Nephron (organoid): ENCODE data around the gene C4orf54.

ENCODE experiments used
- H3K27ac Mint-ChIP-seq, 3 experiments: 2 replicates each; pipeline ENCODE4 v1.8.0; 2020; ENCODE audit warnings: mixed read lengths in 3 of 3, mild to moderate bottlenecking in 2 of 3, moderate library complexity in 1 of 3
- H3K27me3 Mint-ChIP-seq: 2 replicates; pipeline ENCODE4 v1.8.0; 2021; ENCODE audit warnings: low read depth, mild to moderate bottlenecking, moderate library complexity, mixed read lengths
- H3K36me3 Mint-ChIP-seq: 2 replicates; pipeline ENCODE4 v1.8.0; 2020; ENCODE audit warnings: low read depth, mixed read lengths
- H3K4me1 Mint-ChIP-seq: 2 replicates; pipeline ENCODE4 v1.8.0; 2020; ENCODE audit warnings: mixed read lengths
- H3K4me3 Mint-ChIP-seq, 3 experiments: 2 replicates each; pipeline ENCODE4 v1.8.0; 2020; ENCODE audit warnings: mild to moderate bottlenecking in 3 of 3, mixed read lengths in 3 of 3, moderate library complexity in 2 of 3
- H3K9me3 Mint-ChIP-seq: 2 replicates; pipeline ENCODE4 v1.8.0; 2020; ENCODE audit warnings: mixed read lengths
- TF ChIP-seq, protein P1 (sequence below), 3 experiments: fragments of 200-600 bp; sonication (generic); IDR thresholded peaks; one replicate each; pipeline ENCODE4 v1.5.0; 2021; ENCODE audit warnings: antibody characterized with exemption in 3 of 3; ENCODE audit not compliant: unreplicated experiment in 3 of 3

C4orf54 gene

DNA sequence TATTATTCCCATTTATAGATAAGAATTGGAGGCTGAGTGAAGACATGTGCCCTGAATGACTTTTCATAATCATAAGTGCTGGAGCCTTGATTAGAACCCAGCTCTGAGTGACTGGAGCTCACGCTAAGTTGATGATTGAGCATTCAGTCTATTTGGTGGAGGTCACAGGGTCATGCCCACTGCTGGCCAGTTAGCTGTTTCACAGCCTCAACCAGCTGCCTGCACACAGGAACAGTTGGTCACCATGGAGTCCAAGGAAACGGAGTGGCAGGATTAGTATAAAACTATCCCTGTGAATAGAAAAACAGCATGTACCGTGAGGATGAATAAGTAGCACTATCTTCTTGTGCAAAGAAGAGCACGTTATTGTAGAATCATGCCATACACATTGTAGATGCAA is 1.0 kb upstream of the C4orf54 start:
- Mint-ChIP-seq H3K4me3 (no peak overlapping the region), H3K36me3 (no peaks in the 10 kb centered on the region), H3K9me3 (no peaks in the 10 kb centered on the region), H3K27me3 (no peaks in the 10 kb centered on the region), H3K27ac (no peak overlapping the region), H3K4me1 (peaks cover 46% of the 10 kb centered on the region)
- TF ChIP-seq, protein P1, sequence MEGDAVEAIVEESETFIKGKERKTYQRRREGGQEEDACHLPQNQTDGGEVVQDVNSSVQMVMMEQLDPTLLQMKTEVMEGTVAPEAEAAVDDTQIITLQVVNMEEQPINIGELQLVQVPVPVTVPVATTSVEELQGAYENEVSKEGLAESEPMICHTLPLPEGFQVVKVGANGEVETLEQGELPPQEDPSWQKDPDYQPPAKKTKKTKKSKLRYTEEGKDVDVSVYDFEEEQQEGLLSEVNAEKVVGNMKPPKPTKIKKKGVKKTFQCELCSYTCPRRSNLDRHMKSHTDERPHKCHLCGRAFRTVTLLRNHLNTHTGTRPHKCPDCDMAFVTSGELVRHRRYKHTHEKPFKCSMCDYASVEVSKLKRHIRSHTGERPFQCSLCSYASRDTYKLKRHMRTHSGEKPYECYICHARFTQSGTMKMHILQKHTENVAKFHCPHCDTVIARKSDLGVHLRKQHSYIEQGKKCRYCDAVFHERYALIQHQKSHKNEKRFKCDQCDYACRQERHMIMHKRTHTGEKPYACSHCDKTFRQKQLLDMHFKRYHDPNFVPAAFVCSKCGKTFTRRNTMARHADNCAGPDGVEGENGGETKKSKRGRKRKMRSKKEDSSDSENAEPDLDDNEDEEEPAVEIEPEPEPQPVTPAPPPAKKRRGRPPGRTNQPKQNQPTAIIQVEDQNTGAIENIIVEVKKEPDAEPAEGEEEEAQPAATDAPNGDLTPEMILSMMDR (IDR thresholded peaks at IDR 0.05; ENCODE audit: unreplicated experiment in 3 of 3), result no peak

DNA sequence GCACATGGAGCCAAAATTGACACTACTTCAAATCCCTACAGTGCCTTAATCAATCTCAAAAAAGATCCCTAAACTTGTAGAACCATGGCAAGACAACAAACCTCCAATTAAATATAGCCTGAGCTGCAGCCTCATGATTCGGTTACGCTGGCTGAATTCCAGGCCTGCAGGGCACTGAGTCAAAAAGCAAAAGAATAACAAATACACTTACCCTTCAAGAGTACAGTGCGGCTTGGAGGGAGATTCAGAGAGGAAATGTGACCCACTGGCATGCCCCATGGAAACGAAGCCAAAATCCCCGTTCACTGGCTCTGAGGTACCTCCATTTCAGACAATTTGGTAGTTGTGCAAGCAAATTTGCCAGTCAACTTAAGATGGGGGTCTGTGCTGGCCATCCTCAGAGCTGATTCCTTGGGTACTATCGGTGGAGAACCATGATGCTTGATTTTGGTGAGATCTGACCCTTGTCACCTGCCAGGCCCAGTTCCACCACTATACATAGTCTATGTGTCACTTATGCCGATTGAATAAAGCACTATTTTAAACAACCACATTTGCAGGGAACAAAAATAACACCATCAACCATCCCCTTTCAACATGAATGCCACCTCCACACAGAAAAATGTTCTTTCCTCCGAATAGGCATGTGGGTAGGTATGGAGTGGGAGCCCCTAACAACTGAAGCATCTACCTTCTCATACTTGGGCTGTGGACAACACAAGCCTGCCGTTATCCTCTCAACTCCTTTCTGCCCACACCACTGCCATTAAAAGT is 2.1 kb downstream of the C4orf54 start:
- no peaks in the 10 kb centered on the region for H3K36me3 Mint-ChIP-seq
- H3K9me3 Mint-ChIP-seq, result no peaks in the 10 kb centered on the region
- peak overlapping the region in 2 of 3 experiments; percentile 43 to 75 for H3K27ac Mint-ChIP-seq
- peaks cover 55% of the 10 kb centered on the region for H3K4me1 Mint-ChIP-seq
- TF ChIP-seq, protein P1 (IDR thresholded peaks at IDR 0.05; ENCODE audit: unreplicated experiment in 3 of 3), result no peak
- H3K4me3 Mint-ChIP-seq, result peak overlapping the region in 1 of 3 experiments; percentile 86
- H3K27me3 Mint-ChIP-seq, result peaks cover 4% of the 10 kb centered on the region

DNA sequence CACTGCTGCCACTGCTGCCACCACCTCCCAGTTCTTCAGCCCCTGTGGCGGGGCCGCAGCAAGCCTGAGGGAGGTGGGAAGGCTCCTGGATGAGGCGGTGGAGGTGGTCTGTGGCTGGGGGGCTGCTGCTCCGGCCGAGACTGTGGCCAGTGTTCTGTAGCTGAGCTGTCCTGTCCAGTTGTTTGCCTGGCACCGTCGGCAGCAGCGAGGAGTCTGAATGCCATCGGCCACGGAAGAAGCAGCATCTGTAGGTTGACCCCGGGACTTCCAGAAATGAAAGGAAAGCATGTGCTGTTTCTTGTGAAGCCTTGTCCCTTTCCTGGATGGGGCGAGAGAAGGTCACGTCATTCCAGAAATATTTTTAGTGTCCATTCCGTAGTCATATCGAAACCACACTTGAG is 3.3 kb downstream of the C4orf54 start:
- Mint-ChIP-seq H3K4me1 (peaks cover 56% of the 10 kb centered on the region), H3K4me3 (peak overlapping the region in 2 of 3 experiments; percentile 0 to 86), H3K9me3 (no peaks in the 10 kb centered on the region), H3K27ac (peak overlapping the region in 2 of 3 experiments; percentile 43 to 75), H3K36me3 (no peaks in the 10 kb centered on the region), H3K27me3 (peaks cover 4% of the 10 kb centered on the region)
- TF ChIP-seq, protein P1 (IDR thresholded peaks at IDR 0.05; ENCODE audit: unreplicated experiment in 3 of 3), result no peak

DNA sequence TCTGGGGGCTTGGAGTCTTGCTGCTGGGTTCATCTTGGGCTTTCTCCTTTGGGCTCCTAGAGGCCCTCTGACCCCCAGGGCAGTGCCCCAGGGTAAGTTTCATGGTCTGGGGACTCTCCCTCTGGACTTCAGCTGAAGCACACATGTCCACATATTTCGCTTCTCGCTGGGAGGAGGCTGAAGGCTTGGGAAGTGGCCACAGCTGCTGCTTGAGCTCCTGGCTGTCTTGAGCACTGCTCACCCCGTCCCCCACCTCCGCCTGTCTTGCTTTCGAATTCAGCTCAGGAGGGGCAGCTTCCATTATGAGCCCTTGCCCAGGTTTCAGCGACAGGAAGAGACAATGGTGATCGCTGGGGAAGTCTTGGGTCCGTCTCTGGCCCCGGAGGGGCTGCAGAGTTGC is 3.7 kb downstream of the C4orf54 start:
- TF ChIP-seq, protein P1 (IDR thresholded peaks at IDR 0.05; ENCODE audit: unreplicated experiment in 3 of 3), result no peak
- H3K27ac Mint-ChIP-seq, result peak overlapping the region; percentile 46 to 89 (median 52)
- peaks cover 4% of the 10 kb centered on the region for H3K27me3 Mint-ChIP-seq
- H3K4me3 Mint-ChIP-seq, result peak overlapping the region in 2 of 3 experiments; percentile 73 to 86
- H3K36me3 Mint-ChIP-seq, result no peaks in the 10 kb centered on the region
- H3K4me1 Mint-ChIP-seq, result peaks cover 52% of the 10 kb centered on the region
- no peaks in the 10 kb centered on the region for H3K9me3 Mint-ChIP-seq

DNA sequence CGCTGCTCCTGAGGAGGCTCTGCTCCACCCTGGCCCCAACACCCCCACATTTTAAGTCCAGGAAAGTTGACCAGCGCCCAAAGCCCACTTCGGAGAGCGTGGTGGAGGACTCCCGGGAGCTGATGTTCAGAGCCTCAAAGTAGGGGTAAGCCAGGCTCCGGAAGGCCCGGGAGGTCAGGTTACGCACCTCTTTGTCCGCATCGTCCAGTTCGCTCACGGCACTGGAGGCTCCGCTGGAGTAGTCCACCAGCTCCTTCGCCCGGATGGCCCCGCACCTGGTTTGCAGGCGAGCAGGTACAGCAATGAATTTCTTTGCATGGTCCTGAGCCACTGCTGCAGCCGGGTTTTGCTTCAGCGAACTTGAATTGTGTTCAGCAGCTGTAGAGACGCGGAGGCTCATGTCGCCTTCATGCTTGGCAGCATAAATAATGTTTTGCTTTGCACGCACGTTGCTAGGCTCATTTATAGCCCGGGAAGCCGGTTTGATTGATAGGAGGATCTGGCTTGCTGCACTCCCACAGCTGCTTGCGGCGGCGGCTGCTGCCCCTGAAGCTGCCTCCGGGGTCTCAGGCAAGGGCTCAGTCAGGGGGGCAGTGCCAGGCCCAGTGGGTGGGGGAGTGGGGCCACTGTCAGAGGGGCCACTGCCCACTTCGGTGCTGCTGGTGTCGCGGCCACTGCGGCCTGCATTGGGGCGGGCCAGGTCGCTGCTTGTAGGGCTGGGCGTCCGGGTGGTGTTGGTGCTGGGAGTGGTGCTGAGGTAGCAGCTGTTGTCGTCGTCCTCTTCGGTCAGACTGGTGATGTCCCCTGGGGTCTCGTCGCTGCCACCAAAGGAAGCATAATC is 4.8 kb downstream of the C4orf54 start:
- TF ChIP-seq, protein P1 (IDR thresholded peaks at IDR 0.05; ENCODE audit: unreplicated experiment in 3 of 3), result no peak
- Mint-ChIP-seq H3K27ac (peak overlapping the region in 2 of 3 experiments; percentile 73 to 89), H3K27me3 (peaks cover 4% of the 10 kb centered on the region), H3K36me3 (no peaks in the 10 kb centered on the region), H3K4me3 (peak overlapping the region; percentile 17 to 86 (median 73)), H3K9me3 (no peaks in the 10 kb centered on the region), H3K4me1 (peaks cover 53% of the 10 kb centered on the region)
